ENCODE measurements around the gene OLFML2B. TPM values are rescaled to one million over a fixed set of nuclear protein-coding genes. Genes with fewer than 3 reads are reported as not detected.
"Not testable (repeated sequence)": the region's sequence is repeated elsewhere in the genome, so short reads cannot be mapped to it uniquely, and the experiment has no call there.

Gene OLFML2B
- total RNA-seq, 4 donors from 2014 or later, result 1.1 to 7.7 (median 4.7) TPM

- Histone ChIP-seq H3K4me1 (no peaks in the 10 kb centered on the region), H3K27ac (no peak overlapping the region), H3K9me3 (no peaks in the 10 kb centered on the region), H3K36me3 (no peaks in the 10 kb centered on the region), H3K27me3 (no peaks in the 10 kb centered on the region), H3K4me3 (no peak overlapping the region)
- TF ChIP-seq POLR2A (IDR thresholded peaks at IDR 0.05) (no peak), EP300 (IDR thresholded peaks at IDR 0.05) (no peak), POLR2AphosphoS5 (IDR thresholded peaks at IDR 0.05) (no peak)
- TF ChIP-seq, protein P1, sequence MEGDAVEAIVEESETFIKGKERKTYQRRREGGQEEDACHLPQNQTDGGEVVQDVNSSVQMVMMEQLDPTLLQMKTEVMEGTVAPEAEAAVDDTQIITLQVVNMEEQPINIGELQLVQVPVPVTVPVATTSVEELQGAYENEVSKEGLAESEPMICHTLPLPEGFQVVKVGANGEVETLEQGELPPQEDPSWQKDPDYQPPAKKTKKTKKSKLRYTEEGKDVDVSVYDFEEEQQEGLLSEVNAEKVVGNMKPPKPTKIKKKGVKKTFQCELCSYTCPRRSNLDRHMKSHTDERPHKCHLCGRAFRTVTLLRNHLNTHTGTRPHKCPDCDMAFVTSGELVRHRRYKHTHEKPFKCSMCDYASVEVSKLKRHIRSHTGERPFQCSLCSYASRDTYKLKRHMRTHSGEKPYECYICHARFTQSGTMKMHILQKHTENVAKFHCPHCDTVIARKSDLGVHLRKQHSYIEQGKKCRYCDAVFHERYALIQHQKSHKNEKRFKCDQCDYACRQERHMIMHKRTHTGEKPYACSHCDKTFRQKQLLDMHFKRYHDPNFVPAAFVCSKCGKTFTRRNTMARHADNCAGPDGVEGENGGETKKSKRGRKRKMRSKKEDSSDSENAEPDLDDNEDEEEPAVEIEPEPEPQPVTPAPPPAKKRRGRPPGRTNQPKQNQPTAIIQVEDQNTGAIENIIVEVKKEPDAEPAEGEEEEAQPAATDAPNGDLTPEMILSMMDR (IDR thresholded peaks at IDR 0.05), result no peak
- 34% methylated on average over 3 of the region's 3 CpGs; no CpG with 5 or more reads in 1 of the 2 donors for WGBS, 2 donors (ENCODE audit: low coverage in 1 of 2)
- no peak for ATAC-seq
Measured at GRCh38 chr1:162055062-162055461, 31.4 kb upstream of the OLFML2B start.

DNA sequence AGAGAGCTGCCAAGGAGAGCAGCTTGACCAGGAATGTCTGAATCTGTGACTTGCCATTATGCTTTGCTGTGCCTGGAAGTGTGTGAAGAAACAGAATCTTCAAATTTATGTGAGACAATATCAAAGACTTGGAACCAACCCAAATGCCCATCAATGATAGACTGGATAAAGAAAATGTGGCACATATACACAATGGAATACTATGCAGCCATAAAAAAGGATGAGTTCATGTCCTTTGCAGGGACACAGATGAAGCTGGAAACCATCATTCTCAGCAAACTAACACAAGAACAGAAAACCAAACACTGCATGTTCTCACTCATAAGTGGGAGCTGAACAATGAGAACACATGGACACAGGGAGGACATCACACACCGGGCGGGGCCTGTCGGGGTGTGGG lies 30.3 kb upstream of the OLFML2B start:
- WGBS, 2 donors (ENCODE audit: low coverage in 1 of 2), result 89 to 100% methylated on average over 1 to 3 of the region's 3 CpGs
- not testable (repeated sequence) for H3K27me3 ChIP-seq, H3K4me1 ChIP-seq, H3K27ac ChIP-seq, H3K36me3 ChIP-seq, H3K9me3 ChIP-seq, H3K4me3 ChIP-seq, ATAC-seq

DNA sequence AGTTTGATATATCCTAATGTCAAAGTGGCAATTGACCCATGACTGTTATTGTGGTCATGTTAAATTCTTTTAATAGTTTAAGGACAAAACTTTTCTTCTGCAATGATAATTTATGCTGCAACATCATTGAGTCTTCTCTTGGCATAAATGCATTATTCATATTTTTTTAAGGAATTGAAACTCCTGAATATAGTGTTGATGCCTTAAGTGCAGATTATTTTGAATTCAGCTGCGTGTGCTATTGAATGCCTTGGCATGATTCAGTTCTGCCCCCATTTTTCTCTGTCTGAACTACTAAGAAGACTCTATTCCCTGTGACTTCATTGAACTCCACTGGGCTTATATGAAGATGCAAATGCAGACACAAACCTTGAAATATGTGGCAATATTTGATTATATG lies 23.3 kb upstream of the OLFML2B start:
- no peaks in the 10 kb centered on the region for H3K4me1 ChIP-seq
- H3K27me3 ChIP-seq, result no peaks in the 10 kb centered on the region
- 60 to 62% methylated on average over 1 of the region's 1 CpG for WGBS, 2 donors (ENCODE audit: low coverage in 1 of 2)
- H3K9me3 ChIP-seq, result no peaks in the 10 kb centered on the region
- no peak overlapping the region for H3K27ac ChIP-seq
- no peaks in the 10 kb centered on the region for H3K36me3 ChIP-seq
- TF ChIP-seq EP300 (IDR thresholded peaks at IDR 0.05) (no peak), POLR2AphosphoS5 (IDR thresholded peaks at IDR 0.05) (no peak), POLR2A (IDR thresholded peaks at IDR 0.05) (no peak)
- TF ChIP-seq, protein P1 (IDR thresholded peaks at IDR 0.05), result no peak
- no peak for ATAC-seq
- no peak overlapping the region for H3K4me3 ChIP-seq

- ATAC-seq, result no peak
- no peak overlapping the region for H3K4me3 ChIP-seq
- no peaks in the 10 kb centered on the region for H3K4me1 ChIP-seq
- no peaks in the 10 kb centered on the region for H3K27me3 ChIP-seq
- H3K36me3 ChIP-seq, result no peaks in the 10 kb centered on the region
- H3K9me3 ChIP-seq, result no peaks in the 10 kb centered on the region
- H3K27ac ChIP-seq, result no peak overlapping the region
- TF ChIP-seq POLR2AphosphoS5 (IDR thresholded peaks at IDR 0.05) (no peak), EP300 (IDR thresholded peaks at IDR 0.05) (no peak), POLR2A (IDR thresholded peaks at IDR 0.05) (no peak)
- TF ChIP-seq, protein P1 (IDR thresholded peaks at IDR 0.05), result no peak
- 100% methylated on average over 1 of the region's 1 CpG for WGBS, 2 donors (ENCODE audit: low coverage in 1 of 2)
Measured at GRCh38 chr1:162042361-162042760, 18.7 kb upstream of the OLFML2B start.

DNA sequence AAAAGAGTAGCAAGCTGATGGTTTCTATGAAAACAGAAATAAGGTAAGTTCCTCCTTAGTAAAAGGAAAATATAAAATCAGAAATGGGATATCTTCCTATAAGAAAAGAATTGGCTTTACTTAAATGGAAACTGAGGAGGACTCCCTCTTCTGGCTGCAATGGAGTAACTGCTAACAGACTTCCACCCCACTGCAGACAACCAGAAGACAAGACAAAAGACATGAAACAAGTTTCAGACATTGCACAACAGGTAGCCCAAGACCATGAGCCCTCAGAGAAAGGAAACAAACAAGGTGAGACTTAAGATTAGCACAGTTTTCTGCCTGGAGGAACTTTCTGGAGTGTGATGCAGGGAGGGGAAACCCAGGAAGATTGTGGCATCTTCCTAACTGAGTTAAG lies 17.0 kb upstream of the OLFML2B start:
- Histone ChIP-seq H3K9me3 (no peaks in the 10 kb centered on the region), H3K27ac (no peak overlapping the region), H3K4me3 (no peak overlapping the region), H3K36me3 (no peaks in the 10 kb centered on the region), H3K4me1 (no peaks in the 10 kb centered on the region), H3K27me3 (peaks cover 6% of the 10 kb centered on the region)
- no peak for ATAC-seq
- no peak for TF ChIP-seq EP300 (IDR thresholded peaks at IDR 0.05)
- TF ChIP-seq, protein P1 (IDR thresholded peaks at IDR 0.05), result no peak
- no peak for TF ChIP-seq POLR2A (IDR thresholded peaks at IDR 0.05)
- no peak for TF ChIP-seq POLR2AphosphoS5 (IDR thresholded peaks at IDR 0.05)

GRCh38 chr1:162040001-162040400 lies 16.3 kb upstream of the OLFML2B start:
- H3K27ac ChIP-seq, result no peak overlapping the region
- 58 to 66% methylated on average over 4 of the region's 4 CpGs for WGBS, 2 donors (ENCODE audit: low coverage in 1 of 2)
- H3K27me3 ChIP-seq, result peaks cover 9% of the 10 kb centered on the region
- no peaks in the 10 kb centered on the region for H3K4me1 ChIP-seq
- no peak overlapping the region for H3K4me3 ChIP-seq
- H3K9me3 ChIP-seq, result no peaks in the 10 kb centered on the region
- no peaks in the 10 kb centered on the region for H3K36me3 ChIP-seq
- ATAC-seq, result no peak
- TF ChIP-seq POLR2A (IDR thresholded peaks at IDR 0.05) (no peak), EP300 (IDR thresholded peaks at IDR 0.05) (no peak), POLR2AphosphoS5 (IDR thresholded peaks at IDR 0.05) (no peak)
- TF ChIP-seq, protein P1 (IDR thresholded peaks at IDR 0.05), result no peak
